IPS-18a (cell line): ENCODE measurements around the gene GPC6.

Experiments
- H3K27ac ChIP-seq: one replicate; pipeline ENCODE4 v1.5.1; 2013; ENCODE audit warnings: low read length
- H3K27me3 ChIP-seq: one replicate; pipeline ENCODE4 v1.6.1; 2013; ENCODE audit warnings: mild to moderate bottlenecking, low read length; ENCODE audit not compliant: control insufficient read depth, insufficient read depth
- H3K36me3 ChIP-seq: one replicate; pipeline ENCODE4 v1.6.1; 2013; ENCODE audit warnings: low read depth, low read length; ENCODE audit not compliant: control insufficient read depth
- H3K4me1 ChIP-seq: one replicate; pipeline ENCODE4 v1.6.1; 2013; ENCODE audit warnings: low read depth, low read length; ENCODE audit not compliant: control insufficient read depth
- H3K4me3 ChIP-seq: one replicate; pipeline ENCODE4 v1.5.1; 2013; ENCODE audit warnings: low read length
- H3K9ac ChIP-seq: one replicate; pipeline ENCODE4 v1.6.1; 2013; ENCODE audit warnings: mild to moderate bottlenecking, low read length, moderate library complexity
- H3K9me3 ChIP-seq: one replicate; pipeline ENCODE4 v1.6.1; 2013; ENCODE audit warnings: low read depth, low read length; ENCODE audit not compliant: control insufficient read depth

Gene GPC6

GRCh38 chr13:94414708-94415107, 1188.1 kb downstream of the GPC6 start:
- H3K36me3 ChIP-seq, result no peaks in the 10 kb centered on the region
- no peak overlapping the region for H3K4me3 ChIP-seq
- no peak overlapping the region for H3K27ac ChIP-seq
- H3K9me3 ChIP-seq, result no peaks in the 10 kb centered on the region
- H3K4me1 ChIP-seq, result peaks cover 4% of the 10 kb centered on the region
- H3K9ac ChIP-seq, result no peak overlapping the region
- H3K27me3 ChIP-seq, result no peaks in the 10 kb centered on the region

GRCh38 chr13:94415500-94416237, 1189.1 kb downstream of the GPC6 start:
- Histone ChIP-seq H3K27me3 (no peaks in the 10 kb centered on the region), H3K27ac (no peak overlapping the region), H3K36me3 (no peaks in the 10 kb centered on the region), H3K4me3 (no peak overlapping the region), H3K9ac (no peak overlapping the region), H3K9me3 (no peaks in the 10 kb centered on the region), H3K4me1 (peaks cover 5% of the 10 kb centered on the region)

GRCh38 chr13:94416454-94417080, 1190.0 kb downstream of the GPC6 start:
- Histone ChIP-seq H3K27me3 (no peaks in the 10 kb centered on the region), H3K27ac (no peak overlapping the region), H3K9ac (no peak overlapping the region)

GRCh38 chr13:94417294-94417693, 1190.7 kb downstream of the GPC6 start:
- H3K27me3 ChIP-seq, result no peaks in the 10 kb centered on the region
- no peak overlapping the region for H3K9ac ChIP-seq
- H3K36me3 ChIP-seq, result no peaks in the 10 kb centered on the region
- H3K4me1 ChIP-seq, result peaks cover 5% of the 10 kb centered on the region
- H3K4me3 ChIP-seq, result no peak overlapping the region
- no peaks in the 10 kb centered on the region for H3K9me3 ChIP-seq
- H3K27ac ChIP-seq, result no peak overlapping the region

More at GRCh38 chr13:94416454-94417080, 1190.0 kb downstream of the GPC6 start:
- H3K4me1 ChIP-seq, result peaks cover 5% of the 10 kb centered on the region
- no peaks in the 10 kb centered on the region for H3K9me3 ChIP-seq
- H3K4me3 ChIP-seq, result no peak overlapping the region
- no peaks in the 10 kb centered on the region for H3K36me3 ChIP-seq

- Histone ChIP-seq H3K9me3 (no peaks in the 10 kb centered on the region), H3K9ac (no peak overlapping the region), H3K27ac (no peak overlapping the region), H3K36me3 (no peaks in the 10 kb centered on the region), H3K27me3 (no peaks in the 10 kb centered on the region), H3K4me1 (peaks cover 5% of the 10 kb centered on the region), H3K4me3 (no peak overlapping the region)
Observed at GRCh38 chr13:94419304-94419924, 1192.8 kb downstream of the GPC6 start.

- H3K9me3 ChIP-seq, result no peaks in the 10 kb centered on the region
- H3K36me3 ChIP-seq, result no peaks in the 10 kb centered on the region
- H3K27me3 ChIP-seq, result no peaks in the 10 kb centered on the region
- H3K4me1 ChIP-seq, result peaks cover 5% of the 10 kb centered on the region
- H3K27ac ChIP-seq, result no peak overlapping the region
- no peak overlapping the region for H3K9ac ChIP-seq
- no peak overlapping the region for H3K4me3 ChIP-seq
Observed at GRCh38 chr13:94419925-94420305, 1193.3 kb downstream of the GPC6 start.

GRCh38 chr13:94427313-94427953, 1200.8 kb downstream of the GPC6 start:
- H3K27ac ChIP-seq, result no peak overlapping the region
- H3K9ac ChIP-seq, result no peak overlapping the region
- H3K36me3 ChIP-seq, result no peaks in the 10 kb centered on the region

GRCh38 chr13:94431574-94431973, 1205.0 kb downstream of the GPC6 start:
- Histone ChIP-seq H3K4me1 (peaks cover 9% of the 10 kb centered on the region), H3K4me3 (no peak overlapping the region), H3K27ac (no peak overlapping the region), H3K36me3 (no peaks in the 10 kb centered on the region), H3K9ac (no peak overlapping the region), H3K9me3 (no peaks in the 10 kb centered on the region), H3K27me3 (no peaks in the 10 kb centered on the region)

More at GRCh38 chr13:94427313-94427953, 1200.8 kb downstream of the GPC6 start:
- no peak overlapping the region for H3K4me3 ChIP-seq
- H3K9me3 ChIP-seq, result no peaks in the 10 kb centered on the region
- no peaks in the 10 kb centered on the region for H3K4me1 ChIP-seq
- no peaks in the 10 kb centered on the region for H3K27me3 ChIP-seq

- Histone ChIP-seq H3K36me3 (no peaks in the 10 kb centered on the region), H3K9me3 (no peaks in the 10 kb centered on the region), H3K27me3 (no peaks in the 10 kb centered on the region), H3K4me3 (no peak overlapping the region), H3K9ac (no peak overlapping the region), H3K27ac (no peak overlapping the region), H3K4me1 (peaks cover 9% of the 10 kb centered on the region)
Observed at GRCh38 chr13:94431987-94432386, 1205.4 kb downstream of the GPC6 start.

GRCh38 chr13:94433055-94433961, 1206.7 kb downstream of the GPC6 start:
- Histone ChIP-seq H3K27me3 (no peaks in the 10 kb centered on the region), H3K9me3 (no peaks in the 10 kb centered on the region), H3K4me1 (peaks cover 9% of the 10 kb centered on the region), H3K4me3 (no peak overlapping the region), H3K27ac (peak overlapping the region; percentile 39), H3K9ac (peak overlapping the region; percentile 32), H3K36me3 (no peaks in the 10 kb centered on the region)
